Prostate gland (tissue), 2 donors: ENCODE measurements around the gene MEIS2. TPM values are rescaled to one million over a fixed set of nuclear protein-coding genes. Genes with fewer than 3 reads are reported as not detected.

Experiments used
- DNase-seq: peaks from one replicate; pipeline ENCODE4 v3.0.0-alpha.2; 2019; ENCODE audit warnings: low spot score
- H3K27ac ChIP-seq, 2 donors: fragments of 200-600 bp; sonication (generic); 2 replicates each; pipeline ENCODE4 v1.5.1; 2017 to 2019
- H3K27me3 ChIP-seq: fragments of 200-600 bp; sonication (generic); replicated peaks from 2 replicates; pipeline ENCODE4 v1.5.1; 2019; ENCODE audit not compliant: insufficient read depth
- H3K36me3 ChIP-seq, 2 donors: fragments of 200-600 bp; sonication (generic); 1 replicate in 1 of 2; 2 replicates in 1 of 2; pipeline versions ENCODE4 v1.5.1 to v1.8.1; 2017 to 2019
- H3K4me1 ChIP-seq: fragments of 200-600 bp; sonication (generic); replicated peaks from 2 replicates; pipeline ENCODE4 v1.5.1; 2019
- H3K4me3 ChIP-seq, 2 donors: fragments of 200-600 bp; sonication (generic); 2 replicates each; pipeline ENCODE4 v1.5.1; 2017 to 2019
- H3K9me3 ChIP-seq: fragments of 200-600 bp; sonication (generic); 2 replicates; pipeline ENCODE4 v1.5.1; 2017
- CTCF ChIP-seq, 4 experiments: fragments of 200-600 bp in 2 of 4; fragments of 450-650 bp in 2 of 4; sonication (generic) in 2 of 4; IDR thresholded peaks; 1 replicate in 3 of 4; 2 replicates in 1 of 4; pipeline ENCODE4 v1.5.1; 2016 to 2019; ENCODE audit warnings: antibody characterized with exemption in 4 of 4, mild to moderate bottlenecking in 2 of 4, moderate library complexity in 2 of 4
- POLR2A ChIP-seq: fragments of 450-650 bp; IDR thresholded peaks from one replicate; pipeline ENCODE4 v1.6.1; 2016; ENCODE audit warnings: antibody characterized with exemption, mild to moderate bottlenecking
- POLR2AphosphoS5 ChIP-seq: sonication (generic); formaldehyde crosslinking; IDR thresholded peaks from one replicate; pipeline ENCODE4 v1.6.1; 2017; ENCODE audit warnings: antibody characterized with exemption
- WGBS: methylation state at CpG from one replicate; pipeline ENCODE4 v1.1.5; 2018; 5-methylcytosine and 5-hydroxymethylcytosine counted together
- intact Hi-C: fragments of 100-400 bp; cut with DNase I; formaldehyde crosslinking; loops from one replicate; pipeline ENCODE4 v1.14.2; 2022
- microRNA-seq: library from miRNA; unstranded; fragments of <30 nt; microRNA quantifications from one replicate; pipeline ENCODE4, GENCODE V29; 2016
- small RNA-seq, 2 donors: library from RNA; depleted of rRNA; stranded (forward); fragments of <200 nt; gene quantifications; one replicate each; pipeline ENCODE3, GENCODE V24; 2016
- total RNA-seq, 2 donors: library from RNA; depleted of rRNA; stranded (reverse); fragments of >200 nt; gene quantifications; one replicate each; pipeline ENCODE4 v1.1.0, GENCODE V29; 2016

The MEIS2 gene
- total RNA-seq, 2 donors from 2014 or later: 53.4 to 73.2 TPM

DNA sequence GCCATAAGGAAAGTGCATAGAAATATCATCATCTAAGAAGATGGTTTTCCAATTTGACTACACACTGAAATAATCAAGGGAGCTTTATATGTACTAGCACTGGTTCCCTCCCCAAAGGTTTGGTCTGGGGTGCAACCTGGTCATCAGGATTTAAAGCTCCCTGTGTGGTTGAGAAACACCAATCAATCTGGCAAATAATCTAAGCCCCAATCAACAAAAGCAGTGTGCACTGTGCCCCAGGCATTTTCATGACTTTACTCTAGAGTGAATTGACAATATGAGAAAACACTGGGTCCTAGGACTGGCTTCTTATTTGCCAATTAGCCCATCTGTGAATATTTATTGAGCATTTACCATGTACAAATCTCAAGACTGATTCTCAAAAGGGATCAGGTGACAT, 255.1 kb downstream of the MEIS2 start:
- H3K27ac ChIP-seq: no peak overlapping the region
- no peak overlapping the region for H3K4me3 ChIP-seq
- TF ChIP-seq CTCF (IDR thresholded peaks at IDR 0.05) (no peak), POLR2A (no peak), POLR2AphosphoS5 (no peak)

DNA sequence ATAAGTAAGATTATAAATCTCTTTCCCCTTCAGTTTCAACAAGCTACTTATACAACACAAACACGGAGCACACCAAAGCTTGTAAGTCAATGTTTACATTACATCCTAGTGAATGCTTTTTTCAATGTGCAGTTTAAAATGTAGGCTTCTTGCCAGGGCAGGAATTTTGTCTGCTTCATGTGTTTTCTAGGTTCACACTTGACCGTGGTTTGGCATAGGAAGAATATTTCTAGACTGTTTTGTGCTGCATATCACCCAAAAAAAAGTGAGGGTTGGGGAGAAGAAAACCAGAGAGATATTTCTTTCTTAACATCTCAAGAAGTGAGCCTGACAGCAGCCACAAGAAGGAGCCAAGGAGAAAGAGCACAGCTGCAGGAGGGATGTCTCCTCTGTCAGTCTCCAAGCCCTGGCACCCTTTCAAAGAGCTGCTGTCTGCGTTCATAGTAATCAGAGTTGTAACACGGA, 255.8 kb downstream of the MEIS2 start:
- intact Hi-C loops: no loop called here

More for the DNA sequence above, 255.1 kb downstream of the MEIS2 start:
- Histone ChIP-seq H3K36me3 (no peaks in the 10 kb centered on the region), H3K4me1 (no peaks in the 10 kb centered on the region), H3K27me3 (no peaks in the 10 kb centered on the region), H3K9me3 (no peaks in the 10 kb centered on the region)
- no peak for DNase-seq
- intact Hi-C loops: no loop called here

GRCh38 chr15:36843822-36844221, 256.5 kb downstream of the MEIS2 start:
- Histone ChIP-seq H3K4me1 (no peaks in the 10 kb centered on the region), H3K27ac (no peak overlapping the region), H3K9me3 (no peaks in the 10 kb centered on the region), H3K27me3 (no peaks in the 10 kb centered on the region), H3K36me3 (no peaks in the 10 kb centered on the region), H3K4me3 (no peak overlapping the region)
- intact Hi-C loops: no loop called here
- no peak for DNase-seq
- TF ChIP-seq POLR2A (no peak), POLR2AphosphoS5 (no peak), CTCF (IDR thresholded peaks at IDR 0.05) (no peak)
- 59% methylated on average over 3 of the region's 3 CpGs for WGBS

More for the DNA sequence above, 255.8 kb downstream of the MEIS2 start:
- H3K36me3 ChIP-seq: no peaks in the 10 kb centered on the region
- H3K4me1 ChIP-seq: no peaks in the 10 kb centered on the region
- no peaks in the 10 kb centered on the region for H3K9me3 ChIP-seq
- TF ChIP-seq POLR2A: no peak
- no peak for TF ChIP-seq POLR2AphosphoS5
- no peak for TF ChIP-seq CTCF (IDR thresholded peaks at IDR 0.05)
- no peak overlapping the region for H3K27ac ChIP-seq
- WGBS: 15% methylated on average over 4 of the region's 4 CpGs
- peak; percentile 6 for DNase-seq
- H3K4me3 ChIP-seq: no peak overlapping the region
- no peaks in the 10 kb centered on the region for H3K27me3 ChIP-seq

DNA sequence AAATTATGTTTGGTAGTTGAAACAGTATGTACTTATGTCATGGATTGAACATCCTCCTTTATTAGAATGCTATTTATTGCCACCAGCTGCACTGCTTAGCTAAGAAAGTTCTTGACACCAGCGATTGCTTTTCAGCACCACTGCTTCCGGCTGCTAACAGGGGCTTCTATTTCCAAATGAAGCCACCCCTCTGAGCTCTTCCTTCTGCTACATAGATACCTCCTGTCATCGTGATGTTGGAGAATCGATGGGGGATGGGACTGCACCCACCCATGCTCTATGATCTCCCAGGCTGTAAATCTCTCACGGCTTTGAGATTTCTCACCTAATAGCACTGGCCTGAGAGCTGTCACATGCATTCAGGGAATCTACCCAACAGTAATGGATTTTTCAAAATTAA, 259.2 kb downstream of the MEIS2 start:
- TF ChIP-seq POLR2A: no peak
- TF ChIP-seq CTCF (IDR thresholded peaks at IDR 0.05): no peak
- no peaks in the 10 kb centered on the region for H3K27me3 ChIP-seq
- no peak for DNase-seq
- 66% methylated on average over 5 of the region's 5 CpGs for WGBS
- no peaks in the 10 kb centered on the region for H3K36me3 ChIP-seq
- H3K4me1 ChIP-seq: no peaks in the 10 kb centered on the region
- H3K9me3 ChIP-seq: no peaks in the 10 kb centered on the region
- no peak overlapping the region for H3K4me3 ChIP-seq
- intact Hi-C loops: no loop called here
- no peak overlapping the region for H3K27ac ChIP-seq

Small RNA genes within 50 kb of the gene (microRNA-seq; reads per million reads assigned to microRNA genes)
- not detected for gene MIR8063

Small RNA genes within 50 kb of the gene (small RNA-seq; reads per million reads assigned to genes)
- gene MIR8063 (0 reads per million in 2 donors), gene RF00012 (0 reads per million in 2 donors), gene RF00019 (0 reads per million in 2 donors)
